HEK293 (cell line): ENCODE data around the gene TLL2.

ENCODE experiments used
- ATF2 ChIP-seq: fragments of 450-650 bp; formaldehyde crosslinking; IDR thresholded peaks from 2 replicates; pipeline ENCODE4 v1.5.1; 2016; ENCODE audit warnings: missing biosample characterization, missing genetic modification characterization, low read depth
- REST ChIP-seq: fragments of 450-650 bp; formaldehyde crosslinking; IDR thresholded peaks from 2 replicates; pipeline ENCODE4 v1.5.1; 2016; ENCODE audit warnings: missing biosample characterization, missing genetic modification characterization
- ZNF174 ChIP-seq: fragments of 450-650 bp; formaldehyde crosslinking; IDR thresholded peaks from 2 replicates; pipeline ENCODE4 v1.5.0; 2017; ENCODE audit warnings: missing biosample characterization, mild to moderate bottlenecking, missing genetic modification characterization
- ZNF398 ChIP-seq: fragments of 450-650 bp; formaldehyde crosslinking; IDR thresholded peaks from 2 replicates; pipeline ENCODE4 v1.5.1; 2017; ENCODE audit warnings: missing biosample characterization, missing genetic modification characterization

GRCh38 chr10:96517284-96517683 is 3.6 kb upstream of the TLL2 start:
- TF ChIP-seq ATF2: no peak
- TF ChIP-seq ZNF174 (tag by site-specific recombination): no peak
- TF ChIP-seq ZNF398: no peak
- no peak for TF ChIP-seq REST
